Right cardiac atrium (tissue), 5 donors: ENCODE data around the gene SART3. TPM values are rescaled to one million over a fixed set of nuclear protein-coding genes. Genes with fewer than 3 reads are reported as not detected.

ENCODE experiments used
- ATAC-seq, 2 donors: fragments of 200-7000 bp; cut with Tn5 transposase; one replicate each; pipeline versions ENCODE4 v1.8.0 to v1.9.1; 2020; ENCODE audit warnings: moderate library complexity in 2 of 2, mild to moderate bottlenecking in 1 of 2
- DNase-seq, 3 donors: peaks; one replicate each; pipeline ENCODE4 v3.0.0-alpha.2; 2020
- H3K27ac ChIP-seq: one replicate; pipeline ENCODE4 v1.5.1; 2013; ENCODE audit warnings: mild to moderate bottlenecking, low read length, control low read depth, moderate library complexity
- H3K27me3 ChIP-seq: one replicate; pipeline ENCODE4 v1.6.1; 2013; ENCODE audit not compliant: control insufficient read depth, insufficient read depth
- H3K4me1 ChIP-seq: one replicate; pipeline ENCODE4 v1.6.1; 2013; ENCODE audit warnings: low read length; ENCODE audit not compliant: control insufficient read depth, insufficient read depth
- H3K4me3 ChIP-seq: one replicate; pipeline ENCODE4 v1.5.1; 2013; ENCODE audit warnings: low read length, control low read depth
- H3K9me3 ChIP-seq: one replicate; pipeline ENCODE4 v1.6.1; 2013; ENCODE audit warnings: low read length; ENCODE audit not compliant: control insufficient read depth
- WGBS: extraction: QIAGEN DNeasy Blood & Tissue Kit; methylation state at CpG from one replicate; pipeline ENCODE4 v1.1.7; 2013; 5-methylcytosine and 5-hydroxymethylcytosine counted together
- intact Hi-C, 4 donors: fragments of 100-400 bp; cut with DNase I; formaldehyde crosslinking; loops; one replicate each; pipeline versions ENCODE4 v1.11.0 to v1.14.0; 2022 to 2023
- polyA plus RNA-seq: library from polyadenylated mRNA; stranded (reverse); fragments of 200-250 nt; gene quantifications from one replicate; pipeline ENCODE4 v1.2.3, GENCODE V29; 2013
- total RNA-seq, 4 donors: library from RNA; stranded (reverse); fragmentation: NEBNext Ultra II Directional; extraction: Animal tissue kit (Norgen Biotek cat#: 25700); gene quantifications; one replicate each; pipeline ENCODE4 v1.2.1, GENCODE V29; 2021
- donor health status: healthy with polysubstance abuse.
- donor health status: DM: no; HTN: yes; CAD: no.
- donor health status: DM: no; HTN: no; CAD: no.
- donor health status: DM: no; HTN: yes; CAD: no; lungs with severe emphysema.
- donor health status: DM: yes; HTN: yes; CAD: no.

Gene SART3
- total and polyA plus RNA-seq, 5 donors: 14.2 to 27.7 (median 23.9) TPM

- Histone ChIP-seq H3K27me3 (no peaks in the 10 kb centered on the region), H3K9me3 (no peaks in the 10 kb centered on the region), H3K27ac (no peak overlapping the region), H3K4me3 (no peak overlapping the region), H3K4me1 (no peaks in the 10 kb centered on the region)
- ATAC-seq (no peak), DNase-seq (no peak)
- WGBS: 57% methylated on average over 11 of the region's 11 CpGs
- intact Hi-C loops: loop anchor here in 1 of 4 donors (10.0 kb wide), 1 partner anchor 478 kb away; no protein-coding TSS in a partner anchor
These were observed 78.2 kb downstream of the SART3 start for GRCh38 chr12:108482717-108483212.

- Histone ChIP-seq H3K9me3 (no peaks in the 10 kb centered on the region), H3K4me1 (no peaks in the 10 kb centered on the region), H3K27ac (no peak overlapping the region), H3K27me3 (no peaks in the 10 kb centered on the region), H3K4me3 (no peak overlapping the region)
- DNase-seq (no peak), ATAC-seq (no peak)
- 70% methylated on average over 6 of the region's 6 CpGs for WGBS
- intact Hi-C loops: loop anchor here in 1 of 4 donors (10.0 kb wide), 1 partner anchor 475 kb away; no protein-coding TSS in a partner anchor
These were observed 81.5 kb downstream of the SART3 start for GRCh38 chr12:108479364-108480070.

- Histone ChIP-seq H3K4me1 (no peaks in the 10 kb centered on the region), H3K9me3 (no peaks in the 10 kb centered on the region), H3K27me3 (no peaks in the 10 kb centered on the region), H3K27ac (no peak overlapping the region), H3K4me3 (no peak overlapping the region)
- WGBS: 70% methylated on average over 8 of the region's 8 CpGs
- intact Hi-C loops: no loop called here
- DNase-seq: no peak
- ATAC-seq: no peak
These were observed 82.3 kb downstream of the SART3 start for GRCh38 chr12:108478611-108479206.

- 79% methylated on average over 6 of the region's 6 CpGs for WGBS
- ATAC-seq (no peak), DNase-seq (no peak)
- H3K4me3 ChIP-seq: no peak overlapping the region
- no peaks in the 10 kb centered on the region for H3K4me1 ChIP-seq
- no peak overlapping the region for H3K27ac ChIP-seq
- no peaks in the 10 kb centered on the region for H3K27me3 ChIP-seq
- intact Hi-C loops: no loop called here
- no peaks in the 10 kb centered on the region for H3K9me3 ChIP-seq
These were observed 83.1 kb downstream of the SART3 start for GRCh38 chr12:108477881-108478259.

GRCh38 chr12:108477055-108477880 lies 83.7 kb downstream of the SART3 start:
- Histone ChIP-seq H3K27ac (no peak overlapping the region), H3K4me3 (no peak overlapping the region), H3K4me1 (no peaks in the 10 kb centered on the region), H3K9me3 (no peaks in the 10 kb centered on the region), H3K27me3 (no peaks in the 10 kb centered on the region)
- intact Hi-C loops: no loop called here
- WGBS: 78% methylated on average over 11 of the region's 11 CpGs
- DNase-seq (no peak), ATAC-seq (no peak)

GRCh38 chr12:108475396-108475795 lies 85.6 kb downstream of the SART3 start:
- no peak for DNase-seq
- intact Hi-C loops: no loop called here
- no peak for ATAC-seq
- H3K27me3 ChIP-seq: no peaks in the 10 kb centered on the region
- H3K4me3 ChIP-seq: no peak overlapping the region
- WGBS: 65% methylated on average over 2 of the region's 2 CpGs
- H3K27ac ChIP-seq: no peak overlapping the region
- no peaks in the 10 kb centered on the region for H3K4me1 ChIP-seq
- no peaks in the 10 kb centered on the region for H3K9me3 ChIP-seq

- intact Hi-C loops: no loop called here
- no peak overlapping the region for H3K4me3 ChIP-seq
- WGBS: 74% methylated on average over 5 of the region's 5 CpGs
- H3K27me3 ChIP-seq: no peaks in the 10 kb centered on the region
- no peak overlapping the region for H3K27ac ChIP-seq
- no peaks in the 10 kb centered on the region for H3K9me3 ChIP-seq
- no peaks in the 10 kb centered on the region for H3K4me1 ChIP-seq
- DNase-seq (no peak), ATAC-seq (no peak)
These were observed 87.4 kb downstream of the SART3 start for GRCh38 chr12:108473400-108474055.

Other genes with a start within 250 kb of the SART3 start
- 10 to 100 TPM in 2 of 4 donors, 1 to 10 TPM in 2; 7.2 to 17.9 (median 9.2) TPM for gene CMKLR1, start 221.9 kb downstream of the SART3 start, total RNA-seq
- 1.6 TPM for gene CMKLR1, start 221.9 kb downstream of the SART3 start, polyA plus RNA-seq
- gene FICD, start 45.9 kb downstream of the SART3 start, total RNA-seq: 1 to 10 TPM; 2.8 to 7.1 (median 3.2) TPM
- 1.8 TPM for gene FICD, start 45.9 kb downstream of the SART3 start, polyA plus RNA-seq
- 100 to 1,000 TPM; 276 to 363 (median 303) TPM for gene ISCU, start 1.4 kb upstream of the SART3 start, total RNA-seq
- gene ISCU, start 1.4 kb upstream of the SART3 start, polyA plus RNA-seq: 457 TPM
- gene TMEM119, start 36.9 kb upstream of the SART3 start, total RNA-seq: 1 to 10 TPM; 1.8 to 3.5 (median 2.6) TPM
- gene TMEM119, start 36.9 kb upstream of the SART3 start, polyA plus RNA-seq: 3.2 TPM
- gene SELPLG, start 72.7 kb upstream of the SART3 start, total RNA-seq: 1 to 10 TPM; 2.9 to 6.2 (median 4.7) TPM
- gene SELPLG, start 72.7 kb upstream of the SART3 start, polyA plus RNA-seq: 1.9 TPM
- gene CORO1C, start 170.3 kb upstream of the SART3 start, total RNA-seq: 100 to 1,000 TPM in 2 of 4 donors, 10 to 100 TPM in 2; 85.1 to 122 (median 93.6) TPM
- gene CORO1C, start 170.3 kb upstream of the SART3 start, polyA plus RNA-seq: 24.8 TPM